Keratinocyte (primary cell): ENCODE results near the gene RFFL. TPM values are rescaled to one million over a fixed set of nuclear protein-coding genes. Genes with fewer than 3 reads are reported as not detected.

Experiments used
- DNase-seq: peaks from one replicate; pipeline ENCODE4 v3.0.0-alpha.2; 2011; ENCODE audit warnings: low read depth, missing footprints, low spot score
- FAIRE-seq: peaks from 2 replicates; lab custom pipeline; 2011; peaks lifted over from hg19 to GRCh38; lab: Jason Lieb, UNC
- H2AFZ ChIP-seq: 2 replicates; pipeline ENCODE4 v1.6.0; 2012; ENCODE audit warnings: low read length, control low read depth, inconsistent platforms; ENCODE audit not compliant: control insufficient read depth
- H3K27ac ChIP-seq: 2 replicates; pipeline ENCODE4 v1.5.1; 2011; ENCODE audit warnings: low read length; ENCODE audit not compliant: control insufficient read depth, insufficient read depth
- H3K27me3 ChIP-seq: 3 replicates; pipeline ENCODE4 v1.6.0; 2011; ENCODE audit warnings: low read length; ENCODE audit not compliant: control insufficient read depth, insufficient read depth; ENCODE audit errors: extremely low read depth
- H3K36me3 ChIP-seq, 2 experiments: 2 replicates in 1 of 2; 3 replicates in 1 of 2; pipeline ENCODE4 v1.5.1; 2011; ENCODE audit warnings: low read length in 2 of 2, mild to moderate bottlenecking in 1 of 2; ENCODE audit not compliant: control insufficient read depth in 2 of 2, insufficient read depth in 2 of 2; ENCODE audit errors: extremely low read depth in 1 of 2
- H3K4me1 ChIP-seq: 3 replicates; pipeline ENCODE4 v1.5.1; 2011; ENCODE audit warnings: low read length; ENCODE audit not compliant: control insufficient read depth, insufficient read depth; ENCODE audit errors: extremely low read depth
- H3K4me2 ChIP-seq: 3 replicates; pipeline ENCODE4 v1.6.0; 2011; ENCODE audit warnings: low read depth, low read length; ENCODE audit not compliant: control insufficient read depth, insufficient read depth; ENCODE audit errors: extremely low read depth
- H3K4me3 ChIP-seq, 3 experiments: fragments of 200-600 bp in 1 of 3; sonication (generic) in 1 of 3; 2 replicates in 2 of 3; 3 replicates in 1 of 3; pipeline ENCODE4 v1.5.1; 2011 to 2016; ENCODE audit warnings: low read length in 3 of 3, mild to moderate bottlenecking in 3 of 3, control low read depth in 2 of 3, inconsistent platforms in 1 of 3, low read depth in 1 of 3, mixed read lengths in 1 of 3, mixed run types in 1 of 3, moderate library complexity in 1 of 3; ENCODE audit not compliant: control insufficient read depth in 2 of 3, insufficient read depth in 2 of 3; ENCODE audit errors: extremely low read depth in 1 of 3
- H3K79me2 ChIP-seq: 2 replicates; pipeline ENCODE4 v1.6.0; 2012; ENCODE audit warnings: low read length; ENCODE audit not compliant: control insufficient read depth, insufficient read depth
- H3K9ac ChIP-seq: 3 replicates; pipeline ENCODE4 v1.6.0; 2011; ENCODE audit warnings: low read length; ENCODE audit not compliant: control insufficient read depth, insufficient read depth; ENCODE audit errors: extremely low read depth
- H3K9me1 ChIP-seq: 3 replicates; pipeline ENCODE4 v1.6.0; 2011; ENCODE audit warnings: low read length; ENCODE audit not compliant: control insufficient read depth, insufficient read depth; ENCODE audit errors: extremely low read depth
- H3K9me3 ChIP-seq: 2 replicates; pipeline ENCODE4 v1.5.1; 2012; ENCODE audit warnings: low read depth, low read length; ENCODE audit not compliant: control insufficient read depth
- H4K20me1 ChIP-seq: 3 replicates; pipeline ENCODE4 v1.6.0; 2011; ENCODE audit warnings: low read length; ENCODE audit not compliant: control insufficient read depth, insufficient read depth; ENCODE audit errors: extremely low read depth
- EZH2 ChIP-seq: IDR thresholded peaks from one replicate; pipeline ENCODE4 v1.6.1; 2012; ENCODE audit warnings: inconsistent platforms, mild to moderate bottlenecking, low read length, moderate library complexity
- dilution Hi-C: fragments of 300-500 bp; cut with MboI; formaldehyde crosslinking; loops from one replicate; pipeline ENCODE4 v1.7.0; 2020; ENCODE audit warnings: low sequenced_read_pairs; ENCODE audit not compliant: extremely low pct_ligation_motif_present
- polyA plus RNA-seq, 5 experiments: library from polyadenylated mRNA; depleted of rRNA in 3 of 5; stranded (reverse) in 3 of 5; stranded (forward) in 1 of 5; unstranded in 1 of 5; fragments of >200 nt; gene quantifications; 1 replicate in 1 of 5; 2 replicates in 3 of 5; 3 replicates in 1 of 5; pipeline versions ENCODE4 v1.2.1 to v1.2.3, GENCODE V29; 2011 to 2012; ENCODE audit warnings: missing spikeins in 2 of 5, low read depth in 1 of 5, low replicate concordance in 1 of 5
- TF ChIP-seq, protein P1 (sequence below), 3 experiments: IDR thresholded peaks in 1 of 3; conservative IDR thresholded peaks in 1 of 3; optimal IDR thresholded peaks in 1 of 3; 2 replicates in 2 of 3; 3 replicates in 1 of 3; pipeline versions ENCODE3 to v1.5.1; 2011; ENCODE audit warnings: low read length in 3 of 3, mild to moderate bottlenecking in 3 of 3, moderate library complexity in 2 of 3, control low read depth in 1 of 3, inconsistent platforms in 1 of 3; ENCODE audit not compliant: insufficient read depth in 2 of 3; ENCODE audit errors: extremely low read depth in 1 of 3

The RFFL gene
- polyA plus RNA-seq, 1 donor (not counting 4 experiments of a cell fraction or from before 2014, with no cell fraction given) = 13.5 TPM

DNA sequence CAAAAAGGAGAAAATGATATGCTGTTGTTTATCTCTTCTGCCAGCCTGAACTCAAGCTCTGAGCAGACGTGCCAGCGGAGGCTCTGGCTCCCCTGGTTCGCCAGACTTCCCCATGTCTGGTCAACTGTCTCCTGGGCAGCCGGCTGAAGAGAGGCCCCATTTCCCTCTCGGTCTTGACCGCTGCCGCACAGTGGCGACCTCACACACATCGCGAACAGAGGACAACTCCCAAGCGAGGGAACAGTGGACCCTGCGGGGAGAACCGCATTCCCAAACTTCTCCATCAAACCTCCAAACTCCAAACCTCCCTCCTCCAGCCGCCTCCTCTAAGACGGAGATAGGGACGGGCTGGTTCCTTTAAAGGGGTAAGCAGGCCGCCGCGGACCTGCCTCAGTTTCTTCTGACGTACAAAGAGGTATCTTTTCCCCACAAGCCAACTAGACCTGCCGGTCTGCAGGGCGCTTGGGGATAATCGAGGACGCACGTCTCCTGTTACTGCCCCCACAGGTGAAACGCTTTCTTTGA is 24.9 kb upstream of the RFFL start:
- peak overlapping the region; percentile 63 for H2AFZ ChIP-seq
- DNase-seq (no peak), FAIRE-seq (peak; percentile 13)
- H3K9me1 ChIP-seq = no peaks in the 10 kb centered on the region
- no peaks in the 10 kb centered on the region for H3K27me3 ChIP-seq
- no peaks in the 10 kb centered on the region for H3K9me3 ChIP-seq
- H3K4me2 ChIP-seq = peak overlapping the region; percentile 97
- H3K79me2 ChIP-seq = peaks cover 42% of the 10 kb centered on the region
- no peaks in the 10 kb centered on the region for H3K36me3 ChIP-seq
- peaks cover 51% of the 10 kb centered on the region for H3K4me1 ChIP-seq
- TF ChIP-seq, protein P1, sequence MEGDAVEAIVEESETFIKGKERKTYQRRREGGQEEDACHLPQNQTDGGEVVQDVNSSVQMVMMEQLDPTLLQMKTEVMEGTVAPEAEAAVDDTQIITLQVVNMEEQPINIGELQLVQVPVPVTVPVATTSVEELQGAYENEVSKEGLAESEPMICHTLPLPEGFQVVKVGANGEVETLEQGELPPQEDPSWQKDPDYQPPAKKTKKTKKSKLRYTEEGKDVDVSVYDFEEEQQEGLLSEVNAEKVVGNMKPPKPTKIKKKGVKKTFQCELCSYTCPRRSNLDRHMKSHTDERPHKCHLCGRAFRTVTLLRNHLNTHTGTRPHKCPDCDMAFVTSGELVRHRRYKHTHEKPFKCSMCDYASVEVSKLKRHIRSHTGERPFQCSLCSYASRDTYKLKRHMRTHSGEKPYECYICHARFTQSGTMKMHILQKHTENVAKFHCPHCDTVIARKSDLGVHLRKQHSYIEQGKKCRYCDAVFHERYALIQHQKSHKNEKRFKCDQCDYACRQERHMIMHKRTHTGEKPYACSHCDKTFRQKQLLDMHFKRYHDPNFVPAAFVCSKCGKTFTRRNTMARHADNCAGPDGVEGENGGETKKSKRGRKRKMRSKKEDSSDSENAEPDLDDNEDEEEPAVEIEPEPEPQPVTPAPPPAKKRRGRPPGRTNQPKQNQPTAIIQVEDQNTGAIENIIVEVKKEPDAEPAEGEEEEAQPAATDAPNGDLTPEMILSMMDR (optimal IDR thresholded peaks at IDR 0.05 in 1 of 3, IDR thresholded peaks at IDR 0.05 in 1 of 3, conservative IDR thresholded peaks at IDR 0.05 in 1 of 3; ENCODE audit: extremely low read depth in 1 of 3, insufficient read depth in 2 of 3, low read length in 3 of 3) = peak in 1 of 3 experiments; percentile 13
- no peak for TF ChIP-seq EZH2
- peak overlapping the region; percentile 94 for H3K27ac ChIP-seq
- dilution Hi-C loops = no loop called here
- peak overlapping the region; percentile 94 for H3K9ac ChIP-seq
- H3K4me3 ChIP-seq = peak overlapping the region; percentile 86 to 90 (median 89)
- H4K20me1 ChIP-seq = no peaks in the 10 kb centered on the region

DNA sequence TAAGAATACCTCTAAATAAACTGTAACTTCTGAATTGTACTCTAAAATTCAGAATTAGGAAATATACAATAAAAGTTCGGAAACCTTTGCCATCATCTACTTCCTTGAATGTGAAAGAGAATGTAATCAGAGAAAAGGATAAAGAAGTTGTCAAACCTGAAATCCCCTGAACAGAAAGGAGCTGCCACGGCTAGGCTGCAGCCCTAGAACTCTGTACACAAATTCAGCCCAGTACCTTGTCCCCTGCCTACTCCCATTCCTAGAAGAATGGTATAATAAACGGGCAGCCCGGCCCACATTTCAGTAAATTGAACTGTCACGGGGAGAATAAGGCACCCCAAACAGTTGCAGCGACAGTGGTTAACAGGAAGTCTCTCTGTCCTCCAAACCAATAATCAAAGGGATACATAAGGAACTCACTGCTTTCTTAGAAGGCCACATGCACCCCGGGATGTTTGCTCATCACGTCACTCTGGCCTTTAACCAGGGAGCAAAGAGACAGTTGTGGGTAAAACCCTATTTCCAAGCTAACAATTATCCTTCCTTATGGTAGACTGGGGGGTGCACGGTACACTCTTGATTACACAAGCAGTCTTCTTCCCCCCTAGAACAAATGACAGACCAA is 24.3 kb upstream of the RFFL start:
- no peak for FAIRE-seq
- Histone ChIP-seq H3K9ac (peak overlapping the region; percentile 94), H3K4me1 (peaks cover 57% of the 10 kb centered on the region), H3K4me2 (peak overlapping the region; percentile 97), H3K4me3 (peak overlapping the region; percentile 86 to 90 (median 89)), H3K36me3 (no peaks in the 10 kb centered on the region), H3K27me3 (no peaks in the 10 kb centered on the region), H3K27ac (peak overlapping the region; percentile 94), H3K9me3 (no peaks in the 10 kb centered on the region), H4K20me1 (no peaks in the 10 kb centered on the region), H3K79me2 (peaks cover 42% of the 10 kb centered on the region), H3K9me1 (no peaks in the 10 kb centered on the region), H2AFZ (peak overlapping the region; percentile 63)
- dilution Hi-C loops = no loop called here
- no peak for DNase-seq
- no peak for TF ChIP-seq EZH2
- TF ChIP-seq, protein P1 (optimal IDR thresholded peaks at IDR 0.05 in 1 of 3, IDR thresholded peaks at IDR 0.05 in 1 of 3, conservative IDR thresholded peaks at IDR 0.05 in 1 of 3; ENCODE audit: extremely low read depth in 1 of 3, insufficient read depth in 2 of 3, low read length in 3 of 3) = no peak
